IMR-90 (cell line): ENCODE results near the gene MRPS7. TPM values are rescaled to one million over a fixed set of nuclear protein-coding genes. Genes with fewer than 3 reads are reported as not detected.

Source experiments
- ATAC-seq: fragments of 200-7000 bp; cut with Tn5 transposase; 2 replicates; pipeline ENCODE4 v1.9.1; 2020; ENCODE audit warnings: low read depth, mild to moderate bottlenecking, moderate library complexity
- BruUV-seq: library from RNA; stranded (reverse); fragments of 400-500 nt; replicated peaks from 2 replicates; lab custom pipeline; 2021; lab: Mats Ljungman, UMichigan
- CTCF ChIA-PET: fragments of 300-600 bp; formaldehyde crosslinking; extraction: SDS; loops from one replicate; lab custom pipeline; 2021; ENCODE audit warnings: antibody characterized with exemption; lab: Yijun Ruan, JAX
- POLR2A ChIA-PET: fragments of 300-600 bp; sonication (Branson Sonifier 250); formaldehyde crosslinking; loops from one replicate; lab custom pipeline; 2022; ENCODE audit warnings: antibody characterized with exemption; ENCODE audit not compliant: unreplicated experiment; lab: Charles Lee
- DNase-seq: peaks from one replicate; pipeline ENCODE4 v3.0.0; 2013
- H2AFZ ChIP-seq: replicated peaks from 2 replicates; pipeline ENCODE3; 2013; ENCODE audit warnings: low read length, mild to moderate bottlenecking; ENCODE audit not compliant: poor library complexity
- H2AK5ac ChIP-seq: 2 replicates; pipeline ENCODE4 v1.6.1; 2013; ENCODE audit warnings: low read depth, low read length, inconsistent platforms
- H2AK9ac ChIP-seq: replicated peaks from 2 replicates; pipeline ENCODE3; 2013; ENCODE audit warnings: mild to moderate bottlenecking, low read depth, low read length, moderate library complexity; ENCODE audit not compliant: poor library complexity
- H2BK120ac ChIP-seq: 2 replicates; pipeline ENCODE4 v1.6.1; 2013; ENCODE audit warnings: low read depth, low read length, inconsistent platforms
- H2BK15ac ChIP-seq: 3 replicates; pipeline ENCODE4 v1.6.1; 2013; ENCODE audit warnings: low read depth, low read length, inconsistent platforms
- H2BK20ac ChIP-seq: 2 replicates; pipeline ENCODE4 v1.6.1; 2013; ENCODE audit warnings: low read depth, mild to moderate bottlenecking, inconsistent platforms, low read length, moderate library complexity
- H2BK5ac ChIP-seq: 2 replicates; pipeline ENCODE4 v1.6.1; 2013; ENCODE audit warnings: mild to moderate bottlenecking, low read depth, low read length, inconsistent platforms; ENCODE audit not compliant: poor library complexity, severe bottlenecking
- H3K14ac ChIP-seq: replicated peaks from 2 replicates; pipeline ENCODE4 v1.6.1; 2013; ENCODE audit warnings: low read depth, low read length, inconsistent platforms
- H3K18ac ChIP-seq: 2 replicates; pipeline ENCODE4 v1.6.1; 2013; ENCODE audit warnings: low read depth, low read length, control low read depth
- H3K23ac ChIP-seq: 2 replicates; pipeline ENCODE4 v1.6.1; 2013; ENCODE audit warnings: low read depth, low read length, inconsistent platforms
- H3K27ac ChIP-seq: 2 replicates; pipeline ENCODE4 v1.5.1; 2013; ENCODE audit warnings: mild to moderate bottlenecking, control low read depth, low read length; ENCODE audit not compliant: insufficient read depth
- H3K27me3 ChIP-seq: 2 replicates; pipeline ENCODE4 v1.6.1; 2013; ENCODE audit warnings: low read length; ENCODE audit not compliant: control insufficient read depth, insufficient read depth
- H3K36me3 ChIP-seq: 2 replicates; pipeline ENCODE4 v1.6.1; 2013; ENCODE audit warnings: low read length, mixed read lengths; ENCODE audit not compliant: control insufficient read depth, insufficient read depth
- H3K4ac ChIP-seq: 2 replicates; pipeline ENCODE4 v1.6.1; 2013; ENCODE audit warnings: low read depth, low read length, inconsistent platforms
- H3K4me1 ChIP-seq: 2 replicates; pipeline ENCODE4 v1.6.1; 2013; ENCODE audit warnings: low read length, mixed read lengths; ENCODE audit not compliant: control insufficient read depth, insufficient read depth
- H3K4me2 ChIP-seq: 2 replicates; pipeline ENCODE4 v1.6.1; 2013; ENCODE audit warnings: low read depth, mild to moderate bottlenecking, control low read depth, low read length, moderate library complexity
- H3K4me3 ChIP-seq: 2 replicates; pipeline ENCODE4 v1.5.1; 2013; ENCODE audit warnings: low read depth, mild to moderate bottlenecking, control low read depth, low read length, moderate library complexity; ENCODE audit not compliant: insufficient read depth
- H3K56ac ChIP-seq: 2 replicates; pipeline ENCODE4 v1.6.1; 2013; ENCODE audit warnings: low read length, inconsistent platforms; ENCODE audit not compliant: insufficient read depth; ENCODE audit errors: extremely low read depth
- H3K79me1 ChIP-seq, 2 experiments: 2 replicates each; pipeline ENCODE4 v1.6.1; 2013; ENCODE audit warnings: low read length in 2 of 2, inconsistent platforms in 1 of 2, low read depth in 1 of 2
- H3K9ac ChIP-seq: 2 replicates; pipeline ENCODE4 v1.6.1; 2013; ENCODE audit warnings: low read depth, low read length, control low read depth
- H3K9me1 ChIP-seq: 2 replicates; pipeline ENCODE4 v1.6.1; 2013; ENCODE audit warnings: low read length, inconsistent platforms; ENCODE audit not compliant: insufficient read depth
- H3K9me3 ChIP-seq: 2 replicates; pipeline ENCODE4 v1.6.1; 2013; ENCODE audit warnings: low read length; ENCODE audit not compliant: control insufficient read depth, insufficient read depth
- H4K20me1 ChIP-seq: 2 replicates; pipeline ENCODE4 v1.6.1; 2013; ENCODE audit warnings: low read length, inconsistent platforms; ENCODE audit not compliant: insufficient read depth
- H4K5ac ChIP-seq: 2 replicates; pipeline ENCODE4 v1.6.1; 2013; ENCODE audit warnings: mild to moderate bottlenecking, low read depth, low read length, control low read depth
- H4K8ac ChIP-seq, 2 experiments: 2 replicates each; pipeline ENCODE4 v1.6.1; 2013; ENCODE audit warnings: low read depth in 2 of 2, low read length in 2 of 2, control low read depth in 1 of 2, inconsistent platforms in 1 of 2
- H4K91ac ChIP-seq: 2 replicates; pipeline ENCODE4 v1.6.1; 2013; ENCODE audit warnings: low read depth, low read length, inconsistent platforms; ENCODE audit not compliant: insufficient read depth
- POLR2A ChIP-seq: IDR thresholded peaks from 2 replicates; pipeline ENCODE4 v1.6.1; 2012; ENCODE audit warnings: mild to moderate bottlenecking, low read depth, low read length
- SMC3 ChIP-seq: fragments of 150-350 bp; IDR thresholded peaks from 2 replicates; pipeline ENCODE4 v1.6.1; 2016; ENCODE audit warnings: low read depth, mild to moderate bottlenecking, antibody characterized with exemption, low read length, moderate library complexity
- USF2 ChIP-seq: fragments of 150-350 bp; IDR thresholded peaks from 2 replicates; pipeline ENCODE4 v1.6.1; 2017; ENCODE audit warnings: mild to moderate bottlenecking, antibody characterized with exemption, low read length, low read depth
- WGBS, 2 experiments: methylation state at CpG; one replicate each; pipeline versions ENCODE4 v1.1.5 to v1.1.7; 2013; ENCODE audit warnings: missing lambda C conversion rate in 2 of 2; ENCODE audit not compliant: insufficient read length in 1 of 2; ENCODE audit errors: extremely low coverage in 2 of 2; 5-methylcytosine and 5-hydroxymethylcytosine counted together
- dilution Hi-C: fragments of 300-500 bp; cut with HindIII; formaldehyde crosslinking; loops from one replicate; pipeline ENCODE4 v1.14.3; 2018; ENCODE audit warnings: low sequenced_read_pairs; ENCODE audit not compliant: unreplicated experiment
- in situ Hi-C: fragments of 300-500 bp; cut with MboI; formaldehyde crosslinking; loops from 3 replicates; pipeline ENCODE4 v1.14.3; 2019; ENCODE audit warnings: low sequenced_read_pairs, inconsistent platforms, mixed read lengths
- intact Hi-C: fragments of 100-400 bp; cut with micrococcal nuclease; formaldehyde crosslinking; loops from 2 replicates; pipeline ENCODE4 v1.10.0; 2022
- polyA plus RNA-seq, 3 experiments: library from polyadenylated mRNA; depleted of rRNA; stranded (reverse); fragments of >200 nt; gene quantifications; 2 replicates each; pipeline ENCODE4 v1.2.3, GENCODE V29; 2012; ENCODE audit warnings: low replicate concordance in 1 of 3
- total RNA-seq: library from RNA; depleted of rRNA; stranded (reverse); fragments of >200 nt; gene quantifications from 2 replicates; pipeline ENCODE4 v1.2.3, GENCODE V29; 2012

Gene MRPS7
- total and polyA plus RNA-seq, 2 of the 4 experiments (the other 2 are of a cell fraction): 55.9 to 60.5 TPM

- peaks cover under 1 to 10% of the 10 kb centered on the region in 2 experiments; a peak in 2 of 4 replicates for H3K79me1 ChIP-seq
- peaks cover 68% of the 10 kb centered on the region for H3K36me3 ChIP-seq
- no peak overlapping the region for H3K18ac ChIP-seq
- ChIA-PET CTCF (interaction anchor here (1.3 kb wide), 1 partner anchor 8 kb away, joined by 5 read pairs; no protein-coding TSS in a partner anchor), POLR2A (no interaction called here)
- no peak for DNase-seq
- dilution Hi-C loops (no loop called here), in situ Hi-C loops (no loop called here), intact Hi-C loops (no loop called here)
- H4K91ac ChIP-seq: no peak overlapping the region
- H2BK20ac ChIP-seq: no peak overlapping the region
- no peak overlapping the region for H2AK9ac ChIP-seq
- H3K14ac ChIP-seq: no peak overlapping the region
- H3K9ac ChIP-seq: no peak overlapping the region
- H2AK5ac ChIP-seq: no peak overlapping the region
- no peak overlapping the region for H3K23ac ChIP-seq
- no peak overlapping the region for H3K4me3 ChIP-seq
- no peak overlapping the region for H2BK15ac ChIP-seq
- H2AFZ ChIP-seq: no peak overlapping the region
- ATAC-seq: no peak
- H4K8ac ChIP-seq: no peak overlapping the region
- no peaks in the 10 kb centered on the region for H3K4me1 ChIP-seq
- no peaks in the 10 kb centered on the region for H3K9me1 ChIP-seq
- no peak overlapping the region for H2BK5ac ChIP-seq
- H3K27me3 ChIP-seq: no peaks in the 10 kb centered on the region
- no TSS peak for BruUV-seq
- WGBS, 2 experiments: 100% methylated on average over 7 of the region's 13 CpGs; no CpG with 5 or more reads in 1 of the 2 experiments
- H4K5ac ChIP-seq: no peak overlapping the region
- no peak overlapping the region for H3K56ac ChIP-seq
- no peaks in the 10 kb centered on the region for H4K20me1 ChIP-seq
- no peak overlapping the region for H3K4me2 ChIP-seq
- H3K4ac ChIP-seq: no peak overlapping the region
- no peak overlapping the region for H2BK120ac ChIP-seq
- TF ChIP-seq USF2 (no peak), SMC3 (no peak), POLR2A (no peak)
- H3K9me3 ChIP-seq: no peaks in the 10 kb centered on the region
- no peak overlapping the region for H3K27ac ChIP-seq
Observed at GRCh38 chr17:75232786-75233185, 28.9 kb upstream of the MRPS7 start.
